GM12878 (cell line): ENCODE results near the gene ADAP1.

Experiments used
- CTCF ChIP-seq, 3 experiments: IDR thresholded peaks in 2 of 3; conservative IDR thresholded peaks in 1 of 3; 2 replicates each; pipeline ENCODE4 v1.5.1; 2011; ENCODE audit warnings: low read depth in 3 of 3, low read length in 3 of 3, mild to moderate bottlenecking in 3 of 3, control low read depth in 2 of 3, moderate library complexity in 2 of 3, inconsistent platforms in 1 of 3, mixed read lengths in 1 of 3; ENCODE audit not compliant: control insufficient read depth in 2 of 3, insufficient read depth in 1 of 3; ENCODE audit errors: extremely low read depth in 1 of 3
- EZH2 ChIP-seq: IDR thresholded peaks from 2 replicates; pipeline ENCODE4 v1.6.1; 2012; ENCODE audit warnings: low read depth, mild to moderate bottlenecking, control low read depth, inconsistent platforms, low read length, borderline replicate concordance; ENCODE audit not compliant: control insufficient read depth
- FOS ChIP-seq: IDR thresholded peaks from 3 replicates; pipeline ENCODE4 v1.6.1; 2011; ENCODE audit warnings: borderline replicate concordance; ENCODE audit not compliant: insufficient read length; ENCODE audit errors: extremely low read depth
- POLR2AphosphoS5 ChIP-seq: IDR thresholded peaks from 2 replicates; pipeline ENCODE4 v1.6.1; 2011; ENCODE audit warnings: mild to moderate bottlenecking, low read length, inconsistent platforms
- REST ChIP-seq: IDR thresholded peaks from 2 replicates; pipeline ENCODE4 v1.6.1; 2012; ENCODE audit warnings: mild to moderate bottlenecking, low read depth, low read length
- SIN3A ChIP-seq: IDR thresholded peaks from 2 replicates; pipeline ENCODE4 v1.6.1; 2012; ENCODE audit warnings: low read depth, low read length, improper control_type of control experiment
- SMC3 ChIP-seq: IDR thresholded peaks from 2 replicates; pipeline ENCODE4 v1.6.1; 2011; ENCODE audit warnings: low read length, improper control_type of control experiment, borderline replicate concordance
- SREBF2 ChIP-seq: IDR thresholded peaks from 2 replicates; pipeline ENCODE4 v1.6.1; 2012; ENCODE audit warnings: mild to moderate bottlenecking, low read length
- ZNF274 ChIP-seq: IDR thresholded peaks from one replicate; pipeline ENCODE4 v1.8.0; 2011; ENCODE audit not compliant: insufficient read length, insufficient read depth

- no peak for TF ChIP-seq FOS
- TF ChIP-seq CTCF (IDR thresholded peaks at IDR 0.05 in 2 of 3, conservative IDR thresholded peaks at IDR 0.05 in 1 of 3; ENCODE audit: control insufficient read depth in 2 of 3, extremely low read depth in 1 of 3, insufficient read depth in 1 of 3, low read depth in 3 of 3, low read length in 3 of 3), result no peak
- no peak for TF ChIP-seq EZH2
- TF ChIP-seq SREBF2, result no peak
- no peak for TF ChIP-seq ZNF274
- TF ChIP-seq SMC3, result no peak
- no peak for TF ChIP-seq REST
- TF ChIP-seq POLR2AphosphoS5, result no peak
- no peak for TF ChIP-seq SIN3A
These were observed 28.6 kb upstream of the ADAP1 start, which contains the start of gene CYP2W1 for GRCh38 chr7:983004-983615.
